ENCODE results near the gene LFNG.

The LFNG gene

DNA sequence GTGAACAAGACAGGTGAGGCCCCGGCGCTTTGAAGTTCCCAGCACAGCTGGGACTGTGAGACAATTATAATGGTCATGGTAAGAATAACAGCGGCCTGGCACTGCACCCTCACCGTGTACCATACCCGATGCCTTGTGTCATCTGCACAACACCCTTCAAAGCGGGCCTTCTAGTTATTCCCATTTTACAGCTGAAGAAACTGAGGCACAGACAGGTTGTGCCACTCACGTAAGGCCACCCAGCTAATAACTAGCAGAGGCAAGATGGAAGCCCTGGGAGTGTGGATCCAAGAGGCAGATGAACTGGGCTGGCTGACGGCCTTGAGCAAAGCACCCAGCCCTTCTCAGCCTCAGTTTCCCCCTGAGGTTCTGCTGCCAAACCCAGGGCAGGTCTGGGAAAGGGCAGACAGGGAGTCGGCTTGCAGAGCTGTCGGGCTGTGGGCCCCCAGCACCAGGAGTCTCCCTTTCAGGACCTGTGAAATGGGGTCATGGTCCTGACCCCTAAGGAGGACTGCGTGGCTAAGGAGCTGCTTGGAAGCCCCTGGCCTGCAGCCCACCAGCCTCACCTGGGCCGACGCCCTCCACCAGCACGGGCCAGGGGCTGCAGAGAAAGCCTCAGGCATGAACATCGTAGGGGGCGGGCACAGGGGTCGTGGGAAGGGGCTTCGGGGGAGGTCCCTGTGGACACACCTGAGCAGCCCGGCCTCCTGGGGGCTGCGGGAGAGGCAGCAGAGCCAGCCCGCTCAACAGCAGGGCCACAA lies 15.3 kb upstream of the LFNG start:
- DNase-seq = no peak

DNA sequence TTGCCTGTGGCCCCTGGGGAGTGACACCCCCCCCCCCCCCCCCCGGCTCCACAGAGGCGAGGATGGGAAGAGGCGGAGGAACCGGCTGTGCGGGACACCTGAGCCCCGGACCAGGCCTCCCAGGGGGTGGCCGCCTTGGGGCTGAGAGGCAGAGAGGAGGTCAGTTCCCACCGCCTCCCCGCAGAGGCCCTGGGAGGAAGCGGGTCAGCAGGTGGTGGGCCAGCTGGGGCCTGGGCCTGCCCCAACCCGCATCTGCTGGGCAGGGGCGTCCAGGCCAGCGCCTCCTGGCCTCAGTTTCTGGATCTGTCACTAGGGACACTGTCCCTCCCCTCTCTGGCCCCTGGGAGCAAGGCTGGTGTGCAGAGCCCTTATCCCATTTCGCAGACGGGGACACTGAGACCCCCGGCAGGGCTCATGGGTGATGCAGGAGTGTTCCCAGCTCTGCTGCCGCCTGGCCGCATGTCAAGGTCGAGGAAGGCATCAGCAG lies 14.6 kb upstream of the LFNG start:
- no peak for DNase-seq

GRCh38 chr7:2505401-2505800 lies 14.2 kb upstream of the LFNG start:
- no peak for DNase-seq

- no peak for DNase-seq
These were observed 12.2 kb upstream of the LFNG start for GRCh38 chr7:2507208-2507916.

DNA sequence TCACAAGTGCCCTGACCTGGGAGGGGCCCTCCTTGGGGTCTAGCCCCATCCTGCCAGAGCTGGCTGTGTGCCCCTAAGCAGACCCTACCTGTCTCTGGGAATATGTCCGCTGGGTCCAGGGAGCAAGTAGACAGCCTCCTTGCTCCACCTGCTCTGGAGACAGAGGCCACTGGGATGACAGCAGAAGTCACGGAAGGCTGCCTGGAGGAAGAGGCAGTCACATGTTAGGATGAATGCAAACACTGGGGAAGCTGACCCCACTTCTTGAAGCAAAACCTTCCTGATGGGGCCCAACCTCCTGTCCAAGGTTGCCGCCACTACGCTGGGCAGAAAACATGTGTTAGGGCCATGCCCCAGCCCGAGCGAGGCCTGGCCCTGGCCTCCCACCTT lies 11.7 kb upstream of the LFNG start:
- DNase-seq = no peak

DNA sequence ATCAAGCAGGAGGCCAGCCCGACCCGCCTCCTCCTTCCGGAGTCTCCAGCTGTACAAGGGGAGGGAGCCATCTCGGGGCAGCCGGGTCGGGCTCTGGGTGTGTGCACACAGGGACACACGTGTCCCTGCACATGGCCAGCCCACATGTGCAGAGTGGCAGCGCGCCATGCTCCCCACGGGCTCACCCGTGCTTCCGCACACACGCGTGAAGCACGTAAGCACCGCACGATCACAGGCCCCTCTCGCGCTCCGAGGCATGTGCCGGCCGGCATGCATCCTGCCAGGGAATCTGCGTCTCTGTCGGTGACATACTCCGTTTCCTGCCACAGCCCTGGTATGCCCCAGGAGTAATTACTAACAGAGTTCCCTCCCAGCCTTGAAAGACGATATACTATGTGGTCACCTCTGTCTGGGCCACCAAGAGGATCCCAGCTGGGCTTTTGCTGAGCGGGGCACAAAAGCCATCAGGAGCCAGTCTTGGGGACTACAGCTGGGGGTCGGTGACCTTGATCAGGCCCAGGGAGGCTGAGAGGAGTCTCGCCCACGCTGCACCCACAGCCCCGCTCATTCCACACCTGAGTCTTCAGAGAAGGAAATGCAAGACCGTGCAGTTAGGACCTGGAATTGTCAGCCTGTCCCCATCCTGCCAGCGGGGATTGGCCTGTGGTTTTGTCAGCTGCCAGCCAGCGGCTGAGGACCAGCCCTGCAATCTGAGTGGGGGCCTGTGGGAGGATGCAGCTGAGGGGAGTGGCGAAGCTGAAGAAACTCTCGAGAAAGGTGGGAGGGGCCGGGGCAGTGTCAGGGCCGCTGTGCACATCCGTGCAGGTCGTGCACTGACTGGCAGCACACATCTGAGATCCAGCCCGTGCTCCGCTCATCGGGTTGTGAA lies 11.0 kb upstream of the LFNG start:
- peak; percentile 64 for DNase-seq

DNA sequence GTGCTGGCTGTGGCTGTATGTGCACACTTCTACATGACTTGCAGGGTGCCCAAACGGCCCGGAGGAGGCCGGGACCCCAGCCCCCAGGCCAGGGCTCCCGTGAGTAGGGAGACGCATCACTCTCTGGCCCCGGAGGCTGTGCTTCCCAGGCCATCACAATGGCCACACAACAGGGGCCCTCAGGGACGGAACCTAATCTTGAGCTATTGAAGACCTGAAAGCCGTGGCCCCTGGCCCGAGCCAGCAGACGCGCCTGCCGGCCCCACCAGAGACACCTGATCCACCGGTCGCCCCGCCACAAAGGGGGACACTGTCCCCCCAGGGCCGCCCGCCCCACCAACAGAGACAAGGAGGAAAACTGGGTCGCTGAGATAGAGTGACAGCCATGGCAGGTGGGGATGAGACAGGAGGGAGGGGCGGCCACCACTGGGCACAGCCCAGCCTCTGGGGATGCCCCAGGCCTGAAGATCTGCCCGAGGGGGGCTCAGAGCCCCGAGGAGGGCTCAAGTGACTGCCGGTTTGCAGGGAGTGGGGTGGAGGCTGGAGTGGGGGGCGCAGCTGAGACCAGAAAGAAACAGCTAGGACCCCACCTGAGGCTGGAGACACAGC lies 10.2 kb upstream of the LFNG start:
- DNase-seq = no peak

DNA sequence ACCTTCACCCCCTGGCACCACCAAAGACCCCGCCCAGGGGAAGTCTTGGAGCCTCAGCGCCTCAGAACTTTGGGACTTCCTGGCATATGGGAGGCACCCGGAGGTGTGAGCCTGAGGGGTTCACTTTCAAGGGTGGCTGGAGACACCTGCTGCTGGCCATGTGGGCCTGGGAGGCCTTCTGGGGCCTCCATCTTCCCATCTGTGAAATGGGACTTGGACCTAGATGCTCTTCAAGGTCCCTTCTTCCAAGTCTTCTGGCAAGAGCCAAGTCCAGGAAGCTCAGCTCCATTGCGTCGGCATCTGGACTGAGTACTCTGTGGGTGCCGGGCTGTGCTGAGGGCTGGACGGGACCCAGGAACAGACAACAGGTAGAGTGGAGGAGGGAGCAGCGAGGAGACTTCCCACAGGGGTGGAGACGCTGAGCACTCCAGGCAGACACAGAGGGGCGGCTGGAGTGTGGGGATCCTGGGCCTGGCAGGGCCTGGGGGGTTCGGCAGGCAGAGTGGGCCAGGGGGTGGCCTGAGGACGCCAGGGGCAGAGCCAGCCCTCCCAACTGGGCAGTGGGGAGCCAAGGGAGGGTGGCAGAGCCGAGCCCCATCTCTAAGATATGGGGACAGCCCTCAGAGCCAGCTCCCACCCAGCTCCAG lies 9.3 kb upstream of the LFNG start:
- DNase-seq = no peak

GRCh38 chr7:2510909-2511768 lies 8.4 kb upstream of the LFNG start:
- no peak for DNase-seq

GRCh38 chr7:2511769-2512168 lies 7.8 kb upstream of the LFNG start:
- no peak for DNase-seq

GRCh38 chr7:2512179-2512661 lies 7.4 kb upstream of the LFNG start:
- no peak for DNase-seq

DNA sequence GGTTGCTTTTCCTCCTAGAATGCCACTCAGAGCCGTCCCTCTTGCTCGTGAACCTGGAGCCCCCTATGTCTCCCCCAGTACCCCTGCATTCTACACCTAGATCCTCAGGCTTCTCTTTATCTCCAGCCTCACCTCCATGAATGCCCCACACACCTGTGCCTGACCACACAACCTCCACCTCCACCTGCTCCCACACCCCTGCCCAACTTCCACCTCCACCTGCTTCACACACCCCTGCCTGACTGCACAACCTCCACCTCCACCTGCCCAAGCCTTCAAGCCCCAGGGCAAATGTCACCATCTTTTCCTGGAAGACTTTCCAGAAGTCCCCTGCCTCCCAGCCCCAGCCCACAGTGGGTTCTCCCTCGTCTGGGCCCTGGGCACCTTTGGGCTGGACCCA lies 6.9 kb upstream of the LFNG start:
- DNase-seq = no peak

DNA sequence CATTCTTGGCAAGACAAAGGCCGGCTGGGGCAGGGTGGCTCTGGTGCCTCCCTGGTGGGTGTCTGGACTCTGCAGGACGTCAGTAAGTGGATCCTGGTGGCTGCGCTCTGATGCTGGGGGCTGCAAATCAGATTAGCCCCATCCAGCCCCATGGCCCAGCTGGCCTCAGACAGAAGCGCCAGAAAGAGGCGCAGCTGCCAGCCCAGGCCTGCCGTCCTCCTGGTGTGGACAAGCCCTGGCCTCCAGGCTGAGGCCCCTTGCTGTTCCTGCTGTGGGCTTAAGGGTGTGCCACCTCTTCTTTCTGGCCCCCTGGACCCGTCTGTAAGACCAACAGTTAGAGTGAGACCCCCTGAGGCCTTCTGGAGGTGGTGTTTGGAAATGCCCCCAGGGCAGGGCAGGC lies 5.9 kb upstream of the LFNG start:
- no peak for DNase-seq

GRCh38 chr7:2514473-2515423 lies 4.8 kb upstream of the LFNG start:
- DNase-seq = no peak

- DNase-seq = no peak
These were observed 4.0 kb upstream of the LFNG start for GRCh38 chr7:2515424-2516193.

- no peak for DNase-seq
These were observed 3.4 kb upstream of the LFNG start for GRCh38 chr7:2516194-2516555.

GRCh38 chr7:2517026-2517425 lies 2.5 kb upstream of the LFNG start:
- DNase-seq = no peak

GRCh38 chr7:2517678-2518507 lies 1.7 kb upstream of the LFNG start:
- no peak for DNase-seq

GRCh38 chr7:2518737-2519118 lies 846 bp upstream of the LFNG start:
- DNase-seq = no peak

All from DMS79 (cell line).